Measurements from ENCODE around the gene STARD13.
"Not testable (repeated sequence)": the region's sequence is repeated elsewhere in the genome, so short reads cannot be mapped to it uniquely, and the experiment has no call there.

Gene STARD13

DNA sequence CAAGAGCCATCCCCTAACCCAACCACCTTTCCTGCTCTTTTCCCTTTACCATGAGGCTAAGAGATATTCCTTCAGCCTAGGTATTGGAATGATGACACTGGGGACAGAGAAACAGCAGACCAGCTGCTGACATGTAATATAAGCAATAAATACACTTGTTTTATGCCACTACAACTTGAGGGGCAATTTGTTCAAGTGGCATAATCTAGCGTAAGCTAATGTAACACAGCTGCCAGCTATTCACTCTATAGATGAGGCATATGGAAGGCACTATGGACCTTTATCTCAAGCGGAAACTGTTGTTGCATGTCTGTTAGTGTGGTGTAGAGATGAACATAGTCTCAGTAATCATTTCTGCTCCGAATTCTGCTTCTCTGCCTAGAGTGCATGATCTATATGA is 111.1 kb downstream of the STARD13 start:
- no peak for DNase-seq

DNA sequence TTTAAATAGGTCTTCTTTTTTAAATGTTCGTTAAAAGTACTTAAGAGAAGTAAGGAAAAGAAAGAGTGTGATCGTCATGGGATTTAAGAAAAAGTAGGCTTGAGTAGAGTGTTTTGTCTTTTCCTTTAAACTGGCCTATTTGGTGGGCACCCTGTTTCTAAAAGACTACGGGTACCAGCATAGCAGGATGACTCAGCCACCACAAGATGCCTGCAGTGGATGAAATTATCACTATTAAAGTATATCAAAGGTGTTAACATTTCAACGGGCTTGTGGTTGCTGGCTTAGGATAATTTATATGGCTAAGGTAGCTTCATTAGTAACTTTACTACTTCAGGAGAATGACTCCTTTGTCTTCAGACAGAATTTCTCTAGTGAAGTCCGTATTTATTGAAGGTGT is 112.6 kb downstream of the STARD13 start:
- DNase-seq: no peak

DNA sequence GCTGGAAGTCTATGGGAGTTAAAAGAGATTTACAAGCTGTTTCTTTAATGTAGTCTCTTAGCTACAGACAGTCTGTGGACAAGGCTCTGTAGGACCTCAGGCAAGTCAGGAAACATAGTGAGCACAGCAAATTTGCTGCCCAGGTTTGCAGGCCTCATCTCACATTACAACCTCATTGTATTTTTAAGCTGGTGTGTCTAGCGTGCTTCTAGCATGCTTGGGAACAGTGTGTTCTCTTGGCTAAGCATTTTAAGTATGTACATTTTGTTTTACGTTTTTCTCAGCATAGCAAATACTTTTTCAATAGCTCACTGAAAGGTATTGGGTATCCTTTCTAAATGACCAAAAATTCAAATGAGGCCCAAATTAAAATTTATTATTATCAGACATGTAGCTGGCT is 113.2 kb downstream of the STARD13 start:
- DNase-seq: no peak

DNA sequence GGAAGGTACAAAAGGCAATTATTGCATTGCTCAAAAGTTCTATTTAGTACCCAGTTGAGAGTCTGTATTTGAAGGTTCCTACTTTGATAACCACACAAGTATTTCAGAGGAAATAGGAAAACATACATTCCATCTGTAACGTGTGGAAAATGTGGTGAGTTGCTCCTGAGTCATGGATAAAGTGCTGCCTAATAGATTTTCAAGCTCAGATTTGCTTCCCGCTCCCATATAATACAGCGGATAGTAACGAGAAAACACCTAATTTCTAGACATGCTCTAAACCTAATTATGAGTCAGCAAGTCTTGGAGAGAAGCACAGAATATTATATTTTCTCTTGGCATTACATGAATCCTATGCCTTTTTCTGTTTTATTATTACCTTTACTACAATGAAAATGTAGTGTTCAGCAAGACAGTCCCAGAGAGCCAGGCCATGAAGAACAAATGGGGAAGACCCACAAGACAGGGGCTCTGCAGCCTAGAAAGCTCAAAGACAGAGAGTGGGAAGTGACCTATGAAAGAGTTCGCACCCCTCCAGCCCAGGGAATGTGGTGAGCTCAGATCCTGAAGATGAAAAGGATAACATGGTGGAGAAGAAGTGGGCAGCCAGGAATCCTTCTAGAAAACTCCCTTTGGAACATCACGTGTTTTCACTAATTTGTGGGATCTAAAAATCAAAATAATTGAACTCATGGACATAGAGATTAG is 116.1 kb downstream of the STARD13 start:
- DNase-seq: no peak

DNA sequence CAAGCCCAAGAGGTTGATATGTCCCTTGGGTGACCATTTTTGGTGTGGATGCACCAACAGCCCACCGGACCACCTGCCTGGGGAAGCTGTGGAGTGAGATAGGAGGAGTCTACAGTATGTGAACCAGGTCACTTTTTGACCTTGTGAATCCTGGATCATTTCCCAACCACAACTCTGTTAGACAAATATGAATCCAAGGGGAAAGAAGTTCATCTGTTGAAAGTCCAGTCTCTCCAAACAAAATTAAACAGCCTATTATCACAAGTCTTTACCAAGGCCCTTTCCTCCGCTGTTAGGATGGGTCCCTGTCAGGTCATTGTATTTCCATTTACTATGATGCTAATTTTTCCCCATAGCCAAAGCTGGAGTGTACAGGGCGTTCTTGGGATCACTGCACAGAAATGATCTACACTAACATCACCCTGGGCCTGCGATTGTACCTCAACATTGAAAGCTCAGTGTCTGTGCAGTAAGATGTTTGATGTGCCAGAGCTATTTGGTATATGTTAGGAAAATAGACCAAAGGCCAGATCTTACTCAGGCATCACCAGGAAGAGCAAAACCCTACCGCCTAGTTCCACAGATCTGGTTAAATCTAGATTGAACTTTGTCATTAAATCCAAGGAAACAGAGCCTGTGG is 117.1 kb downstream of the STARD13 start:
- DNase-seq: no peak

DNA sequence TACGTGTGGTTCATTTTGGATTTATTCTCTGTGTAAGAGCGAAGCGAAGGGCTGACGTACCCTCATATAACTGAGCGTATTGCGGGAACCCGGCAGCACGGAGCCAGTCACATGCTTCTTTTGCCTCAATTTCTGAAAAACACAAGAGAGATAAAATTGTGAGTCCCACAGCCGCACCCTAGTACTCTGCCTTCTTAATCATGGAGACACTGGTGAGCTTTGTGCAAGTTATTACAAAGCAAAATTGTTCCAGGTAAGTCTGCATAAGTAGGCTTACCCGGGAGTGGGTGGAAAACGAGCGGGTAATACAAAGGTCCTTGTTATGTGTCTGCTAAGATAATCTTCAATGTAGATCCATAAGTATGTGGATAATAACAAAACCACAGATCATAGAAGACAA is 118.1 kb downstream of the STARD13 start:
- DNase-seq: no peak

DNA sequence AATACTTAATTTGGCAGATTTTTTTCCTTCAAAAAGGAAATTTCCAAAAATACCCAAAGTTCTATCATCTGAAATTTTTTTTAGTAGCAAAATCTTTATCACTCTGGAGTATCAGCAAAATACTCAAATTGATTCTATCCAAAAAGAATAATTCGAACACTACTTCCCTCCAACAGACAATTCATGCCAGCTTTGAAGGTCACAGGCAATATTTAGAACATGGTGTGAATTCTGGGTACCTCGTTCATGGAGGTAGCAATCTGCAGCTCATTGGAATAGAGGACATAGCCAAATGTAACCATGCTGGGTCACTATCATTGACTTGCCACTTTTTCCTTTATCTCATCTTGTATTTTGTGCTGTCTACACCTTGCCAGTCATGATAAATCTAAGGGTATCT is 119.8 kb downstream of the STARD13 start:
- no peak for DNase-seq

DNA sequence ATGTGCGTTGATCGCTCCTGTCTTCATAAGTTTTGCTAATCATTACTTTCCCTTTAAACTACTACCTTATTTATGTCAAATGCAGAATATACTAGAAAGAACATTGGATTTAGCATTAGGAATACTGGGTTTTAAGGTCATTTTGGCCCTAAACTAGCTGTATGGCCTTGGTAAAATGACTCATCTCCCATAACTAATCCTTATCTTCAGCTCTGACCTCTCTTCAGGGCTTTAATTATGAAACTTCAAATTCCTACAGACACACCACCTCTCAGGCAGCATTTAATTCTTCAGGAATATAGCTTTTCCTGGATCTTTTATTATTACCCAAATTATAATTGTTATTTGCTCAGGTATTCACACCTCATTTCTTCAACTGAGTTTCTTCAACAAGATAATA is 121.2 kb downstream of the STARD13 start:
- DNase-seq: no peak

DNA sequence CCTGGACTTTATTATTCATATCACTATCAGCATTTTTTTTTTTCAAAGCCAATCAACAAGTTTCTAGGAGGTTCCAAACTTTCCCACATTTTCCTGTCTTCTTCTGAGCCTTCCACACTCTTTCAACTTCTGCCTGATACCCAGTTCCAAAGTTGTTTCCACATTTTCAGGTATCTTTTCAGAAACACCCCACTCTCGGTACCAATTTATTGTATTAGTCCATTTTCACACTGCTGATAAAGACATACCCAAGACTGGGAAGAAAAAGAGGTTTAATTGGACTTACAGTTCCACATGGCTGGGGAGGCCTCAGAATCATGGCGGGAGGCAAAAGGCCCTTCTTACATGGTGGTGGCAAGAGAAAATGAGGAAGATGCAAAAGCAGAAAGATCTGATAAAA is 122.8 kb downstream of the STARD13 start:
- DNase-seq: not testable (repeated sequence)

DNA sequence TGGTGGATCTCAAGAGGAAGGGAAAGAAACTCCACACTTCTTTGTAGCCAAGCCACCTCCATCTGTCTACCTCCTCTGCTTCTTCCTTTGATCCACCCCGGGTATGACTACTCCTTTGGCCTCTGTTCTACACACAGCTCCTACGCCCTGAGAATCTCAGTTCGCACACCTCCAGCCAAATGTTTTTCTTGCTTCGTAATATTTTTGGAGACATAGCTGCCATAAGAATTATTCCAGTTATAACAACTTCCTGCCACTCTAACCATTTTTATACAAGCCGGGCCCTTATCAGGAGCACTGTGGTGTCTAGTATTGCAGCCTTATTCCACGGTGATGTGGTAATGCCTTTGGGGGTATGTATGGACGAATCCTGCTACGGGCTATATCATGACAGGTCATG is 126.7 kb downstream of the STARD13 start:
- no peak for DNase-seq

DNA sequence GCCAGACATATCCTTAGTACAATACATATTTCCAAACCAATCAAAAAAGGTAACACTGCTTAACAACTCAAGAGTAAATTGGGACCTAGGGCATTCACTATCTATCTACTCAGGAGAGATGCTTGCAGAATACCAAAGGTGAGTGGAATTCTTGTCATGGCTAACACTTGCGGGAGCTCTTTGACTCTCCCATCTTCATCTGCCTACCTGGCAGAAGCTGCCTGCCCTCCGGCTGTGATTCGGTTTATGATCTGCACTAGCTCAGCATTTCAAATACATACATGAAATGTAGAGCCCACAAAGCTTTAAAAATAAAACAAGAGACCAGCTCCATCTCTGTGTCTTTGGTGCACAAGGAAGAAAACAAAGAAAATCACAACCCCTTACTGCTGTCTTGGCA is 127.3 kb downstream of the STARD13 start:
- DNase-seq: no peak

DNA sequence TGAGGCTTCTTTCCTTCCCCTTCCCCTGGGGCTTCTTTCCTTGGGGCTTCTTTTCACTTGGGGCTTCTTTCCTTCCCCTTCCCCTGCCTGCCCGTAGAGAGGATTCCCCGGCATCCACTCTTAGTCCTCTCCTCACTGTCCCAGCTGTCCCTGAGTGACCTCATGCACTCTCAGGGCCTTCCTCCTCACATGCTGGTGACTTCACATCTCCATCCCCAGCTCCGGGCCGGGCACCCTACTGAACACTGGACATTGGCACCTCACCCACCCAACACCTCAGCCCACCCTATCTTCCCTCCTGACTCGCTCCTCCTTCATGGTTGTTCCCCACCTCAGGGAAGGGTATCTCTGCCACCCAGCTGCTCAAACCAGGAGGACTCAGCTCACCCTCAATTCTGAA is 130.6 kb downstream of the STARD13 start:
- DNase-seq: no peak

DNA sequence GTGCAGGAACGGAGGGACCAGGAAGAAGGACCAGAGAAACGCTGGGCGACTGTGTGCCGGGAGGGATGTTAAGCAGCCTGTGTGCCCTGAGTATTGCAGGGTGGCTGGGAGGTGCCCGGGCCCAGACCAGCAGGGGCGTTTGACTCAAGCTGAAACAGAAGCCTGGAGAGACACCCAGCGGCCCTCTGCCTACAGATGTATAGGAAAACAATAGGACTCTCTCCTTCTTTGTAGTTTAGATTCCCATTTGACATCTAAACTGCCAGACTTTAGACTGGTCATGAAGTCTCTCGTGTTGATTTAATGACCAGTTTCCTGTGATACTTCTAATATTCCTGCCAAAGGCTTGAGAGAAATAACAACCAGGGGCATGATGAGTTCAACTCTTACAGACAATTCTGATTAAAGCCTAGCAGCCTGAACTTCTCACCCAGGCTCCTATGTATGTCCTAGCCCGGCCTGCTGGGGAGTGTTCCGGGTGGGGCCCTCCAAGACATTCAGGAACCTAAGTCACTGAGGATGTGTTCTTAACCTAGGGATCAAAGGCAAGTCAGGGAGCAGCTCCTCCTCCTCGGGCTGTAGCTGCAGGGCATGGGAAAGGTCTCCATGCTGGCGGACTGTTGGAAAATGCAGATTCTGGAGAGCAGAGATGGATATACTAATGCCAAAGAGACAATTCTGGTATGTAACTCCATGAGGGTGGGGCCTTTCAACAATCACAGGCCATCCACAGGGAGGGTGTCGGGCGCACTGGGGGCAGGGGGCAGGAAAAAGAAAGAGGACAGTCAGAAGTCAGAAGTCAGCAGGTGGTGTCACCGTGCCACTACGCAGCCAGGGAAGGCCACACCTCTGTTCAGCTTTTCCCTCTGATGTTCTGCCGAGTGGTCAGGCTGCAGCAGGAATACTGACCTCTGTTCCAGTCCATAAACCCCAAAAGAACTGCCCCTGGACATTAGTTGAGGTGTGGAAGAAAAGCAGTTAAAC is 131.8 kb downstream of the STARD13 start:
- no peak for DNase-seq

DNA sequence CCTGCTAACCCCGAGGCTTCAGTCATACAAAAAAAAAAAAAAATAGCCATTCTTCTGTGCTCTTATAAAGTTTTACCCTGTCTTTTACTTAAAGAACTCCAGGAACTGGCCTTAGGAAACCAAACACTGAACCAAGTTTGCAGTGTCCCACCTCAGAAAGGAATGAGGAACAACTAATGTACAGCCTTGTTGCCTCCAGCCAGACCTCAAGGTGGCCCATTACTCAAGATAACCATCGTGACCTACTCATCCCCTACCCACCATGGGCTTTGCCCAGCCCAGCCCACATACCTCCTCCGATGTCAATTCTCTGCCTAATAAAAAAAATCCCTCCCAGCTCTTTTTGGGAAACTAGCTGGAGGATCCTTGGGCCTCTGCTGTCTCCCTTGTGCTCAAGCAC is 133.2 kb downstream of the STARD13 start:
- no peak for DNase-seq

DNA sequence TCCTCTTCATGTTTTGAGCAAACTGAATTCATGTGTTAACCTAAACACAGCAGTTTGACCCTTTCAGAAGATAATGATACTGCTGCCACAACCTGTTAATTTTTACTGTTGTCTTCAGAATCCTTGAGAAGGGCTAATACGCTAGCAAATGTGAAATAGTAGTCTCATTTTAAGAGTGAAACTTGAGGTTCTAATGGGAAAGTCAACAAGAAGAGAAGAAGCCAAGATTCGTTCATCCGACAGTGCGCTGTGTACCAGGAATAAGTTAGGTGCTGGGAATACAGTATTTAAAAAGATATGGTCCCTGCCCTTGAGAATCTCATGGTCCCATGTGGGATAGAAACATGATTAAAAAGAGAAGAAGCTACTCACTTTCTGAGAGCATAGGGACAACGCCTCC is 134.9 kb downstream of the STARD13 start:
- DNase-seq: no peak

DNA sequence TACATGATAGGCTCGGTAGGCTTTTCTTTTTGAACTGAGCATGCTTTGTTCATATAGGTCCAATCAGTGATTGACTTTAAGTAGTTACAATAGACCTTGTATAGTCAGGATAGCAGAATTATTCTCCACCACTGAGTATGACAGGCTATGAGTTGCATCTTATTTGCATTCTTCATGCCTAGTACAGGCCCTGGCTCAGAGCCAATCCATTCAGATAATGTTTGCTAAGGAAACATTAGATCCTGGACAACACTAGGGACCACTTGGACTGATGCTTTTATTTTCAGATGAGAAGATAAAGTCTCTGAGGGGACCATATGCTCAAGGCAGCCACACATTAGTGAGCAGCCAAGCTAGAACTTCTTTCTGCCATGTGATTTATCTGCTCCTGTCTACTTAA is 135.4 kb downstream of the STARD13 start:
- DNase-seq: no peak

DNA sequence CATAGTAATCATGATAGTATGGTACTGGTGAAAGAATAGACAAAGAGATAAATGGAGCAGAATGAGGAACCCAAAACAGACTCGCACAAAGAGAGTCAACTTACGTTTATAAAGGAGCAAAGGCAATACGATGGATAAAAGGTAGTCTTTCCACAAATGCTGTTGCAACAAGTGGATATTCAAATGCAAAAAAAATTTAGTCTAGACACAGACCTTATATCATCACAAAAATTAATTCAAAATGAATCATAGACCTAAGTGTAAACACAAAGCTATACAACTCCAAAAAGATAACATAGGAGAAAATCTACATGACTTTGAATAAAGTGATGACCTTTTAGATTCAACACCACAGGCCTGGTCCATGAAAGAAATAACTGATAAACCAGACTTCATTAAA is 137.7 kb downstream of the STARD13 start:
- no peak for DNase-seq

DNA sequence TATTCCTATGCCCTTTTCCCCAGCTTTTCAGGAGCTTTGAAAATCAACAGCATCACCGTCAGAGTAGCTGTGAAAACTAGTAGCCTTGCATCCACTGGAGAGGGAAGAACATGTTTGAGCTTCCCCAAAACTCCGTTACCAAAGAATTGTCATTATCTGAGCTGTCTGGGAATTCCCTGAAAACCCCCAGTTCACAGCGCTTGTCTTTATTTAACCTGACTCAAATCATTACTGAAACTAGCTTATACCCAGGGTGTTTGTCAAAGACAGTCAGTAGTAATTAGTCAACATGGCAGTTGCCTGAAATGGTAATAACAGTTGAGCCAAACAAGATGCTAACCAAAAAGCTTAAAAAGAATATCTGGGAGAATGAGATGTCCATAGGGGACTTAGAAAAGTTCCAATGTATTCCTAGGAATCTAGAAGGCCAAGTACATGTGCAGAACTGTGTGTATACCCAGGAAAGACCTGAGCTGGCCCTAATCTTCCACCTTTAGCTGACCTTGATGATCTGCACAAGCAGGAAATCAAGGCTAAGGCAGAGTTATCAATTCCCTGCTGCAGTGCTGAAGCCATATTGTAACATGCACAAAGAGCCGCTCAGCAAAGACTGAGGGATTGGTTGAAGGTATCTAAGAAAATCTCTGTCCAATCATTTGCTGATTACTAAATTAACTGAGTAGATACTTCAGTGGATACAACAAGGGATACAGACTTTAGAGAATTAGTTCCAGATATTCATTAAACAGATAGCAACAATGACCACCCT is 138.5 kb downstream of the STARD13 start:
- no peak for DNase-seq

DNA sequence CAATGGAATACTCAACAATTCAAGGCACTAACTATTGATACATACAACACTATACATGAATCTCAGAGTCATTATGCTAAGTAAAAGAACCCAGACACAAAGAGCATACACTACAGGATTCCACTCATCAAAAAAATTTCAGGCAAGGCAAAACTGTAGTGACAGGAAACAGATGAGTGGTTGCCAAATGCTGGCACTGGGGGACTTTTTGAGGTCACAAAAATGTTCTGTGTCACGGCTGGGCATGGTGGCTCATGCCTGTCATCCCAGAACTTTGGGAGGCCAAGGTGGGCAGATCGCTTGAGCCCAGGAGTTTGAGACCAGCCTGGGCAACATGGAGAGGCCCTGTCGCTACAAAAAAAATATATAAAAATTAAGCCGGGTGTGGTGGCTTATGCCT is 139.9 kb downstream of the STARD13 start:
- DNase-seq: no peak

DNA sequence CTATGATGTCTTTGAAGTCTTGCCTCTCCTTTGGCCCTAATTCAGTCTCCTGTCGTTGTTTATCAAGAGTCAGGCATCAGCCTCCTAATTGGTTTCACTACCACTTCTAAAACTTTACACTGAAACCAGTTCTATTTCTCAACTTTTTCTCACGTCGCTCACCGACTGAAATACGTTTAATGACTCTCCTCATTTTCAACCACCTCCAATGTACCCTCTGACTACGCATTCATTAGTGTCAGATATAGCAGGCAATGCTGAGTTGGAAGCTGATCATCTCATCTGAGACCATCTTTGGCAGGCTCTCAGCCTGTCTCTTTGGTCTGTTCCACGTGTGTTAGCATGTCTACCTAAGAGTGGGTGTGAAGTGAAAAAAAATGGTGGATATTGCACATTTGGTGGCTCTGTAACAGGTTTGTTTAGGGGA is 141.2 kb downstream of the STARD13 start:
- DNase-seq: no peak

DNA sequence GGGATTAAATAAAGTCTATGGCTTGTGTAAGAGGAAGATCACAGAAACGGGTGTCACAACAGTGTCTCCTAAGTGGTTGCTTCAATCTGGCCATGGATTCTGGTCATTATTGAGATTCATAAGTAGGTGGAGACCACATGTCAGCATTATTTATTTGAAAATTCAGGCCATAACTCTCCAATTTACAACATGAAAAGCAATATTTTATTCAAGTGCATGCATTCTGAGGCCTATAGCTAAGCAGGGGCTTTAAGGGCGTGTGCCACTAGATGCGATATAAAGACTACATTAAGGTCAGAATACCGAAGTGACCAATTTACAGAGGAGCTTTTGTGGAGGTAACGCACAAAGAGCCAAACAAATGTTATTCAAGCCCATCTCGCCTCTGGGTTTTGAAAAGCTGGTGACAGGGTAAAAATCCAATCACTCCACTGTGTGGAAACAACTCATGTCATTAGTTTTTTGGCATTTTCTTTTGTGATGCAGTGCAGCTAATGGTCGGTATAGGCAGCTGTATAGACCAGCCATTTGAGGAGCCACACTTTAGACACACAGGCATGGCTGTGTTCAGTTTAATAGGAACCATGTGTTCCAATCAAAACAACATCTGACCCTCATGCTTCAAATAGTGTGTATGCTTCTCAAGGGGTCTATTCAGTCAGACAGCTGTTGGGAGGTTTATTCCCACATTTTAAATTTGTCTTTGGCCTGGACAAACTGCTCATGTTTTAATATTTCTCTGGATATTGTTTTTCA is 145.6 kb downstream of the STARD13 start:
- no peak for DNase-seq

DNA sequence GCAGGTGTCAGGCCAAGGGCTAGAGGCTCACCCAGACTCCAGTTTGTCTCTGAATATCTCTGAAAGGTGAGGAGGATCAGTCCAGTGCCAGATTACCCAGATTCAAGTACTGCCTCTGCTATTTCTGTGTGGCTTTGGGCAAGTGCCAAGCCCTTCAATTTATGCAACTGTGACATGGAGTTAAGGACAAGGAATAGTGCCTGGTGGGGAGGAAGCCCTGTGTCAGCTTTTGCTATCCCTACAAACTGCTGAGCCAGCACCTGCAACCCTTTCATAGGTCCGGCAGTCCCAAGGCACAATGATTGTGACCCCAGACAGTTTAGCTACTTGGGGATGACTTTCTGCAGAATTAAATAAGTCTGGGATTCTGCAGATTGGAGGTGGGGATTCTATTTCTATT is 146.4 kb downstream of the STARD13 start:
- no peak for DNase-seq
